AG10803 (cell line): ENCODE data around the gene NDRG2.

Experiments used
- DNase-seq: peaks from one replicate; pipeline ENCODE4 v3.0.0; 2010; ENCODE audit warnings: low read depth
- H3K4me3 ChIP-seq: 2 replicates; pipeline ENCODE4 v1.5.1; 2011; ENCODE audit warnings: mild to moderate bottlenecking, low read length, control low read depth
- CTCF ChIP-seq: conservative IDR thresholded peaks from 2 replicates; pipeline ENCODE4 v1.5.1; 2011; ENCODE audit warnings: mild to moderate bottlenecking, low read length, control low read depth, inconsistent platforms

Gene NDRG2

GRCh38 chr14:21060614-21061346 lies 35.9 kb upstream of the NDRG2 start:
- no peak for TF ChIP-seq CTCF
- H3K4me3 ChIP-seq, result no peak overlapping the region
- DNase-seq, result no peak

- DNase-seq, result peak; percentile 81
- no peak for TF ChIP-seq CTCF
- no peak overlapping the region for H3K4me3 ChIP-seq
Observed at GRCh38 chr14:21059842-21060613, 35.2 kb upstream of the NDRG2 start.

- H3K4me3 ChIP-seq, result no peak overlapping the region
- TF ChIP-seq CTCF, result no peak
- DNase-seq, result no peak
Observed at GRCh38 chr14:21058903-21059302, 34.0 kb upstream of the NDRG2 start.

GRCh38 chr14:21057803-21058675 lies 33.2 kb upstream of the NDRG2 start, which contains the start of gene RNASE8:
Gene RNASE8, plus strand, starts transcription at chr14:21057822. Its CDS starts 71 bp downstream, at chr14:21057893.
- peak; percentile 25 for TF ChIP-seq CTCF
- peak; percentile 49 for DNase-seq

GRCh38 chr14:21056520-21057163 lies 31.8 kb upstream of the NDRG2 start:
- TF ChIP-seq CTCF, result no peak
- peak; percentile 84 for DNase-seq
- H3K4me3 ChIP-seq, result no peak overlapping the region

More at GRCh38 chr14:21057803-21058675, 33.2 kb upstream of the NDRG2 start, which contains the start of gene RNASE8:
- no peak within 1 kb of the TSS for H3K4me3 ChIP-seq

GRCh38 chr14:21055432-21056117 lies 30.7 kb upstream of the NDRG2 start:
- H3K4me3 ChIP-seq, result no peak overlapping the region
- no peak for TF ChIP-seq CTCF

More at GRCh38 chr14:21055432-21056117, 30.7 kb upstream of the NDRG2 start:
- DNase-seq, result no peak
